Thyroid gland (tissue), 4 donors: ENCODE measurements around the gene PLCB1. TPM values are rescaled to one million over a fixed set of nuclear protein-coding genes. Genes with fewer than 3 reads are reported as not detected.

Experiments
- DNase-seq, 2 donors: peaks; one replicate each; pipeline ENCODE4 v3.0.0-alpha.2; 2019
- H3K27ac ChIP-seq, 3 donors: fragments of 200-600 bp; sonication (generic); 1 replicate in 2 of 3; 2 replicates in 1 of 3; pipeline ENCODE4 v1.5.1; 2016 to 2019; ENCODE audit warnings: mild to moderate bottlenecking in 1 of 3, moderate library complexity in 1 of 3
- H3K27me3 ChIP-seq: fragments of 200-600 bp; sonication (generic); one replicate; pipeline ENCODE4 v1.5.1; 2019
- H3K36me3 ChIP-seq, 2 donors: fragments of 200-600 bp; sonication (generic); one replicate each; pipeline ENCODE4 v1.5.1; 2016 to 2019
- H3K4me1 ChIP-seq, 2 donors: fragments of 200-600 bp; sonication (generic); one replicate each; pipeline ENCODE4 v1.5.1; 2017 to 2019
- H3K4me3 ChIP-seq, 3 donors: fragments of 200-600 bp; sonication (generic); replicated peaks in 1 of 3; 1 replicate in 2 of 3; 2 replicates in 1 of 3; pipeline ENCODE4 v1.5.1; 2016; ENCODE audit warnings: mild to moderate bottlenecking in 1 of 3
- H3K9me3 ChIP-seq: fragments of 200-600 bp; sonication (generic); one replicate; pipeline ENCODE4 v1.5.1; 2017
- POLR2A ChIP-seq, 2 donors: fragments of 450-650 bp; IDR thresholded peaks; one replicate each; pipeline ENCODE4 v1.6.1; 2017; ENCODE audit warnings: antibody characterized with exemption in 2 of 2, mild to moderate bottlenecking in 2 of 2, moderate library complexity in 1 of 2
- WGBS, 2 donors: methylation state at CpG; one replicate each; pipeline ENCODE4 v1.1.5; 2017; 5-methylcytosine and 5-hydroxymethylcytosine counted together
- intact Hi-C: fragments of 100-400 bp; cut with DNase I; formaldehyde crosslinking; loops from one replicate; pipeline ENCODE4 v1.15.1; 2023
- total RNA-seq, 4 donors: library from RNA; depleted of rRNA; stranded (reverse); fragments of >200 nt; gene quantifications; one replicate each; pipeline ENCODE4 v1.2.3, GENCODE V29; 2016
- TF ChIP-seq, protein P1 (sequence below), 6 experiments: fragments of 200-600 bp in 3 of 6; fragments of 450-650 bp in 3 of 6; sonication (generic) in 3 of 6; IDR thresholded peaks; one replicate each; pipeline ENCODE4 v1.5.1; 2016 to 2019; ENCODE audit warnings: antibody characterized with exemption in 6 of 6, mild to moderate bottlenecking in 2 of 6, inconsistent platforms in 1 of 6, moderate library complexity in 1 of 6

Gene PLCB1
- total RNA-seq, 4 donors from 2014 or later = 7.3 to 14.1 (median 11.0) TPM

DNA sequence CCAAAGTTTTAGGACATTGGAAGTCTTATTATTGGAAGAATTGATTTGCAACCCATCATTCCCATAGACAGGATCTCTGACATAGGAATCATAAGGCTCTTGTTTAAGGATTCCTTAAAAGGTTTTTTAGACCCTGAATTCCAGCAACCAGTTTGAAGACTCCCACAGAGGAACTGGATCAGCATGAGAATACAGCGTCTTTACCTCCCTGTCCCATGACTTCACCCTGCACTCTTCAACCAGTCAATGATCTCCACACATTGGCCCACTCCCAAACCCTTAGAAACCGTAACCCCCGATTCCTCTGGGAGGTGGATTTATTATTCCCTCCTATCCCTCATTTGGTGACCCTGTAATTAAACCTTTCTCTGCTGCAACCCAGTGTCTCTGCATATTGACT is 786.1 kb downstream of the PLCB1 start:
- Histone ChIP-seq H3K9me3 (no peaks in the 10 kb centered on the region), H3K36me3 (no peaks in the 10 kb centered on the region), H3K4me3 (no peak overlapping the region), H3K4me1 (no peaks in the 10 kb centered on the region), H3K27ac (no peak overlapping the region), H3K27me3 (no peaks in the 10 kb centered on the region)
- no peak for DNase-seq
- intact Hi-C loops = no loop called here
- WGBS, 2 donors = 89 to 94% methylated on average over 3 of the region's 3 CpGs
- TF ChIP-seq, protein P1, sequence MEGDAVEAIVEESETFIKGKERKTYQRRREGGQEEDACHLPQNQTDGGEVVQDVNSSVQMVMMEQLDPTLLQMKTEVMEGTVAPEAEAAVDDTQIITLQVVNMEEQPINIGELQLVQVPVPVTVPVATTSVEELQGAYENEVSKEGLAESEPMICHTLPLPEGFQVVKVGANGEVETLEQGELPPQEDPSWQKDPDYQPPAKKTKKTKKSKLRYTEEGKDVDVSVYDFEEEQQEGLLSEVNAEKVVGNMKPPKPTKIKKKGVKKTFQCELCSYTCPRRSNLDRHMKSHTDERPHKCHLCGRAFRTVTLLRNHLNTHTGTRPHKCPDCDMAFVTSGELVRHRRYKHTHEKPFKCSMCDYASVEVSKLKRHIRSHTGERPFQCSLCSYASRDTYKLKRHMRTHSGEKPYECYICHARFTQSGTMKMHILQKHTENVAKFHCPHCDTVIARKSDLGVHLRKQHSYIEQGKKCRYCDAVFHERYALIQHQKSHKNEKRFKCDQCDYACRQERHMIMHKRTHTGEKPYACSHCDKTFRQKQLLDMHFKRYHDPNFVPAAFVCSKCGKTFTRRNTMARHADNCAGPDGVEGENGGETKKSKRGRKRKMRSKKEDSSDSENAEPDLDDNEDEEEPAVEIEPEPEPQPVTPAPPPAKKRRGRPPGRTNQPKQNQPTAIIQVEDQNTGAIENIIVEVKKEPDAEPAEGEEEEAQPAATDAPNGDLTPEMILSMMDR (IDR thresholded peaks at IDR 0.05) = no peak
- TF ChIP-seq POLR2A (IDR thresholded peaks at IDR 0.05) = no peak

GRCh38 chr20:8924539-8924938 is 792.5 kb downstream of the PLCB1 start:
- Histone ChIP-seq H3K4me1 (no peaks in the 10 kb centered on the region), H3K36me3 (no peaks in the 10 kb centered on the region), H3K4me3 (no peak overlapping the region), H3K27me3 (no peaks in the 10 kb centered on the region), H3K27ac (no peak overlapping the region), H3K9me3 (no peaks in the 10 kb centered on the region)
- intact Hi-C loops = no loop called here
- DNase-seq = no peak
- TF ChIP-seq POLR2A (IDR thresholded peaks at IDR 0.05) = no peak
- TF ChIP-seq, protein P1 (IDR thresholded peaks at IDR 0.05) = no peak
- 87 to 95% methylated on average over 2 of the region's 2 CpGs for WGBS, 2 donors

DNA sequence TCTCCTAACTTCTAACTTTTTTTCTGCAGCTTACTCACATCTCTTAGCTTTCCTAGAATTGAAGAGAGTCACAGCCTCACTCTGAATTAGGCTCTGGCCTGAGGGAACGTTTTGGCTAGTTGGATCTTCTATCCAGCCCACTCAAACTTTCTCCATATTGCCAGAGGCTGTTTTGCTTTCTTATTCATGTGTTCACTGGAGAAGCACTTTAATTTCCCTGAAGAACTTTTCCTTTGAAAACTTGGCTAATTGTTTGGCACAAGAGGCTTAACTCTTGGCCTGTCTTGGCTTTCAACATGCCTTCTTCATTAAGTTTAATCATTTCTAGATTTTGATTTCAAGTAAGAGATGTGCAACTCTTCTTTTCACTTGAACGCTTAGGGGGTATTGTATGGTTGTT is 798.7 kb downstream of the PLCB1 start:
- Histone ChIP-seq H3K27ac (no peak overlapping the region), H3K9me3 (no peaks in the 10 kb centered on the region), H3K27me3 (no peaks in the 10 kb centered on the region), H3K36me3 (no peaks in the 10 kb centered on the region), H3K4me1 (no peaks in the 10 kb centered on the region), H3K4me3 (no peak overlapping the region)
- DNase-seq = no peak
- 52 to 56% methylated on average over 2 of the region's 2 CpGs for WGBS, 2 donors
- intact Hi-C loops = no loop called here
- TF ChIP-seq, protein P1 (IDR thresholded peaks at IDR 0.05) = no peak
- no peak for TF ChIP-seq POLR2A (IDR thresholded peaks at IDR 0.05)

GRCh38 chr20:8932192-8933165 is 800.4 kb downstream of the PLCB1 start:
- DNase-seq = no peak
- no peak for TF ChIP-seq POLR2A (IDR thresholded peaks at IDR 0.05)
- TF ChIP-seq, protein P1 (IDR thresholded peaks at IDR 0.05) = no peak
- intact Hi-C loops = no loop called here
- Histone ChIP-seq H3K4me3 (no peak overlapping the region), H3K4me1 (no peaks in the 10 kb centered on the region), H3K9me3 (no peaks in the 10 kb centered on the region), H3K27ac (no peak overlapping the region), H3K27me3 (no peaks in the 10 kb centered on the region), H3K36me3 (no peaks in the 10 kb centered on the region)
- WGBS, 2 donors = 55 to 65% methylated on average over 3 of the region's 3 CpGs

- no peak for DNase-seq
- Histone ChIP-seq H3K4me3 (no peak overlapping the region), H3K27me3 (no peaks in the 10 kb centered on the region), H3K27ac (no peak overlapping the region), H3K36me3 (no peaks in the 10 kb centered on the region), H3K4me1 (no peaks in the 10 kb centered on the region), H3K9me3 (no peaks in the 10 kb centered on the region)
- intact Hi-C loops = no loop called here
- TF ChIP-seq, protein P1 (IDR thresholded peaks at IDR 0.05) = no peak
- TF ChIP-seq POLR2A (IDR thresholded peaks at IDR 0.05) = no peak
- WGBS, 2 donors = 35 to 43% methylated on average over 1 of the region's 1 CpG
Observed at GRCh38 chr20:8933381-8933807, 801.3 kb downstream of the PLCB1 start.
